HEK293T (cell line): ENCODE data around the gene ZNF460.

Source experiments
- CTCF ChIA-PET: fragments of 350-600 bp; formaldehyde crosslinking; extraction: SDS; loops from one replicate; lab custom pipeline; 2021; ENCODE audit warnings: antibody characterized with exemption, inconsistent platforms; lab: Yijun Ruan, JAX
- POLR2A ChIA-PET: fragments of 350-600 bp; formaldehyde crosslinking; extraction: SDS; loops from one replicate; lab custom pipeline; 2020; ENCODE audit warnings: antibody characterized with exemption, inconsistent platforms; lab: Yijun Ruan, JAX
- DNase-seq: peaks from one replicate; pipeline ENCODE4 v3.0.0; 2012; ENCODE audit warnings: mixed read lengths; ENCODE audit errors: extremely low spot score
- ARNT ChIP-seq: fragments of 450-650 bp; IDR thresholded peaks from 2 replicates; pipeline ENCODE4 v1.6.1; 2017; ENCODE audit warnings: mild to moderate bottlenecking
- BHLHE40 ChIP-seq: fragments of 450-650 bp; IDR thresholded peaks from 2 replicates; pipeline ENCODE4 v1.6.1; 2016; ENCODE audit warnings: mild to moderate bottlenecking, moderate library complexity, borderline replicate concordance
- CTBP1 ChIP-seq: fragments of 450-650 bp; IDR thresholded peaks from 2 replicates; pipeline ENCODE4 v1.6.1; 2016; ENCODE audit warnings: borderline replicate concordance
- ELF4 ChIP-seq: fragments of 450-650 bp; IDR thresholded peaks from 2 replicates; pipeline ENCODE4 v1.6.1; 2017; ENCODE audit warnings: antibody characterized with exemption
- FOXA1 ChIP-seq: fragments of 450-650 bp; IDR thresholded peaks from 2 replicates; pipeline ENCODE4 v1.6.1; 2016; ENCODE audit warnings: mild to moderate bottlenecking
- FOXK2 ChIP-seq: fragments of 450-650 bp; IDR thresholded peaks from 2 replicates; pipeline ENCODE4 v1.6.1; 2016; ENCODE audit warnings: mild to moderate bottlenecking
- FOXM1 ChIP-seq: fragments of 450-650 bp; IDR thresholded peaks from 2 replicates; pipeline ENCODE4 v1.6.1; 2017; ENCODE audit warnings: mild to moderate bottlenecking, borderline replicate concordance
- HDGF ChIP-seq: fragments of 450-650 bp; IDR thresholded peaks from 2 replicates; pipeline ENCODE4 v1.6.1; 2017; ENCODE audit warnings: antibody characterized with exemption, borderline replicate concordance
- L3MBTL2 ChIP-seq: fragments of 450-650 bp; conservative IDR thresholded peaks from 2 replicates; pipeline ENCODE4 v1.6.1; 2016; ENCODE audit warnings: mild to moderate bottlenecking
- LEF1 ChIP-seq: fragments of 450-650 bp; IDR thresholded peaks from 2 replicates; pipeline ENCODE4 v1.6.1; 2017; ENCODE audit warnings: mild to moderate bottlenecking, borderline replicate concordance
- NFRKB ChIP-seq: fragments of 450-650 bp; IDR thresholded peaks from 2 replicates; pipeline ENCODE4 v1.6.1; 2016; ENCODE audit warnings: mild to moderate bottlenecking, moderate library complexity
- PKNOX1 ChIP-seq: fragments of 450-650 bp; IDR thresholded peaks from 2 replicates; pipeline ENCODE4 v1.6.1; 2016
- SP1 ChIP-seq: fragments of 450-650 bp; IDR thresholded peaks from 2 replicates; pipeline ENCODE4 v1.6.1; 2017
- SUZ12 ChIP-seq: fragments of 450-650 bp; IDR thresholded peaks from 2 replicates; pipeline ENCODE4 v1.6.1; 2016; ENCODE audit warnings: mild to moderate bottlenecking
- TARDBP ChIP-seq: fragments of 450-650 bp; IDR thresholded peaks from 2 replicates; pipeline ENCODE4 v1.6.1; 2016
- ZNF384 ChIP-seq: fragments of 450-650 bp; IDR thresholded peaks from 2 replicates; pipeline ENCODE4 v1.6.1; 2016

Gene ZNF460

GRCh38 chr19:57280165-57280961 lies at the start of gene ZNF460:
TSS of gene ZNF460 (plus strand) at chr19:57280485. CDS start at chr19:57280807, 322 bp downstream.
- POLR2A ChIA-PET, result interaction anchor here (0.7 kb wide), 1 partner anchor 30 kb away, joined by 3 read pairs; no protein-coding TSS in a partner anchor
- DNase-seq, result peak; percentile 95
- TF ChIP-seq NFRKB, result 0 out of 2 replicates have a peak, but pooled peaks have one; percentile 45
- no peak for TF ChIP-seq SP1
- TF ChIP-seq FOXK2, result no peak
- TF ChIP-seq LEF1, result no peak
- TF ChIP-seq TARDBP, result no peak
- TF ChIP-seq ELF4, result no peak
- no peak for TF ChIP-seq BHLHE40
- no peak for TF ChIP-seq CTBP1
- no peak for TF ChIP-seq FOXA1
- no peak for TF ChIP-seq SUZ12
- TF ChIP-seq L3MBTL2, result peak; percentile 52; the same call in 1 of the 2 replicates
- CTCF ChIA-PET, result no interaction called here

- POLR2A ChIA-PET, result interaction anchor here (0.9 kb wide), 1 partner anchor 8 kb away, joined by 3 read pairs; the partner anchor contains the start of gene ZNF805
These were observed 48.6 kb upstream of the ZNF460 start for GRCh38 chr19:57231686-57232085.

GRCh38 chr19:57233207-57233606 lies 47.1 kb upstream of the ZNF460 start:
- CTCF ChIA-PET, result no interaction called here
- no peak for DNase-seq
- TF ChIP-seq ARNT (no peak), ELF4 (no peak), BHLHE40 (no peak), FOXK2 (no peak), FOXM1 (no peak), SP1 (no peak), LEF1 (no peak), NFRKB (no peak)
- POLR2A ChIA-PET, result no interaction called here

More at GRCh38 chr19:57231686-57232085, 48.6 kb upstream of the ZNF460 start:
- no peak for DNase-seq
- CTCF ChIA-PET, result no interaction called here
- TF ChIP-seq ARNT (no peak), L3MBTL2 (no peak), BHLHE40 (no peak), ELF4 (no peak), NFRKB (no peak), CTBP1 (no peak), ZNF384 (no peak), SUZ12 (no peak), SP1 (no peak), PKNOX1 (no peak), FOXA1 (no peak)

GRCh38 chr19:57239982-57240310 lies 40.3 kb upstream of the ZNF460 start:
- POLR2A ChIA-PET, result interaction anchor here (1.0 to 1.5 kb wide), 3 partner anchors 9 to 111 kb away, joined by 3 to 4 read pairs (median 3); partner anchors contain the start of gene ZNF304
- TF ChIP-seq LEF1, result no peak
- TF ChIP-seq SP1, result no peak
- TF ChIP-seq TARDBP, result no peak
- no peak for TF ChIP-seq L3MBTL2
- TF ChIP-seq ZNF384, result no peak
- TF ChIP-seq BHLHE40, result no peak
- no peak for TF ChIP-seq ELF4
- DNase-seq, result no peak
- CTCF ChIA-PET, result no interaction called here

- peak; percentile 93 for DNase-seq
- ChIA-PET POLR2A (interaction anchor here (0.5 to 1.5 kb wide), 5 partner anchors 9 to 110 kb away, joined by 3 to 4 read pairs (median 3); partner anchors contain the start of gene ZNF304), CTCF (no interaction called here)
These were observed 39.8 kb upstream of the ZNF460 start, which contains the start of gene ZNF805 for GRCh38 chr19:57240311-57241090. TSS of gene ZNF805 (plus strand) at chr19:57240632. CDS start at chr19:57240892, 260 bp downstream.

More at GRCh38 chr19:57240311-57241090, 39.8 kb upstream of the ZNF460 start, which contains the start of gene ZNF805:
- TF ChIP-seq HDGF (no peak), FOXA1 (no peak), ZNF384 (no peak), L3MBTL2 (peak; percentile 80), FOXM1 (no peak), BHLHE40 (no peak), SUZ12 (no peak), PKNOX1 (peak; percentile 82), ELF4 (peak; percentile 68), FOXK2 (no peak), LEF1 (no peak), CTBP1 (no peak), SP1 (no peak), NFRKB (no peak), TARDBP (no peak), ARNT (no peak)
